ENCODE data around the gene G2E3. TPM values are rescaled to one million over a fixed set of nuclear protein-coding genes. Genes with fewer than 3 reads are reported as not detected.
A peak's percentile ranks its signal among the peaks of the same experiment; 100 is the strongest.

G2E3 gene
- total and polyA plus RNA-seq, 2 donors (not counting 3 experiments of a cell fraction or from before 2014, with no cell fraction given), result 4.2 to 34.8 TPM

- POLR2A ChIA-PET, result no interaction called here
- no peaks in the 10 kb centered on the region for H3K9me1 ChIP-seq (replicated peaks; ENCODE audit: control insufficient read depth, extremely low read depth, insufficient read depth, low read length)
- no peaks in the 10 kb centered on the region for H4K20me1 ChIP-seq (replicated peaks; ENCODE audit: control insufficient read depth, extremely low read depth, insufficient read depth, low read length)
- no peak overlapping the region for H3K4me2 ChIP-seq (ENCODE audit: insufficient read depth, low read length)
- no TSS peak for BruUV-seq (replicated peaks)
- H3K4me3 ChIP-seq (replicated peaks in 1 of 3; ENCODE audit: insufficient read depth in 1 of 3, low read depth in 1 of 3, low read length in 3 of 3), result no peak overlapping the region
- TF ChIP-seq JUN (IDR thresholded peaks at IDR 0.05; ENCODE audit: borderline replicate concordance, insufficient read depth, insufficient read length, low read depth), result no peak
- peak; percentile 34 to 56 for TF ChIP-seq CTCF (IDR thresholded peaks at IDR 0.05; ENCODE audit: extremely low read depth in 1 of 2, insufficient read depth in 1 of 2, low read depth in 1 of 2, low read length in 2 of 2)
- no peak for TF ChIP-seq EZH2 (IDR thresholded peaks at IDR 0.05; ENCODE audit: borderline replicate concordance, low read depth, low read length, severe bottlenecking)
- no peak for TF ChIP-seq POLR2AphosphoS5 (IDR thresholded peaks at IDR 0.05; ENCODE audit: insufficient read depth, low read depth, low read length)
- CTCF ChIA-PET, result interaction anchor here (0.8 to 2.7 kb wide), 26 partner anchors 9 to 1771 kb away, joined by 3 to 30 read pairs (median 4); partner anchors contain the start of gene G2E3
- H3K4me1 ChIP-seq (ENCODE audit: control insufficient read depth, extremely low read depth, insufficient read depth, low read length), result no peaks in the 10 kb centered on the region
- H3K9ac ChIP-seq (replicated peaks; ENCODE audit: extremely low read depth, insufficient read depth, low read length), result no peak overlapping the region
- no peaks in the 10 kb centered on the region for H3K36me3 ChIP-seq (ENCODE audit: control insufficient read depth in 2 of 2, extremely low read depth in 1 of 2, insufficient read depth in 2 of 2, low read length in 2 of 2)
- DNase-seq (ENCODE audit: low read depth, low spot score) (peak; percentile 54), FAIRE-seq (peak; percentile 78)
- intact Hi-C loops (cut with micrococcal nuclease) (loop anchor here (1.0 to 10.0 kb wide), 2 partner anchors 147 to 1767 kb away; no protein-coding TSS in a partner anchor), dilution Hi-C loops (cut with MboI; ENCODE audit: extremely low pct_ligation_motif_present, low sequenced_read_pairs) (no loop called here)
- H3K79me2 ChIP-seq (ENCODE audit: control insufficient read depth, insufficient read depth, low read length), result no peaks in the 10 kb centered on the region
- H2AFZ ChIP-seq (ENCODE audit: low read depth, low read length), result no peak overlapping the region
- no peak overlapping the region for H3K27ac ChIP-seq (ENCODE audit: insufficient read depth, low read depth, low read length)
- H3K27me3 ChIP-seq (ENCODE audit: control insufficient read depth in 2 of 2, insufficient read depth in 2 of 2, low read length in 2 of 2), result peaks cover 4% of the 10 kb centered on the region in 2 experiments
- no peaks in the 10 kb centered on the region for H3K9me3 ChIP-seq (replicated peaks; ENCODE audit: control insufficient read depth, insufficient read depth, low read length)
Measured at GRCh38 chr14:30521899-30522736, 36.8 kb upstream of the G2E3 start.

All from endothelial cell of umbilical vein (primary cell).